HG03097 (cell line): ENCODE measurements around the gene IZUMO3.
"Not testable (repeated sequence)": the region's sequence is repeated elsewhere in the genome, so short reads cannot be mapped to it uniquely, and the experiment has no call there.

Experiments
- ATAC-seq: cut with Tn5 transposase; IDR thresholded peaks from one replicate; pipeline ENCODE4 v1.9.1; 2021; ENCODE audit not compliant: unreplicated experiment, low FRiP score

Gene IZUMO3

GRCh38 chr9:24545847-24546522 is at the start of gene IZUMO3:
TSS of gene IZUMO3 (minus strand) at chr9:24545897. CDS start at chr9:24545649, 248 bp downstream.
- no peak for ATAC-seq

GRCh38 chr9:24594234-24594850 is 48.6 kb upstream of the IZUMO3 start:
- ATAC-seq: no peak

- ATAC-seq: no peak
Observed at GRCh38 chr9:24590432-24590831, 44.7 kb upstream of the IZUMO3 start.

- ATAC-seq: no peak
Observed at GRCh38 chr9:24587883-24588282, 42.2 kb upstream of the IZUMO3 start.

GRCh38 chr9:24582146-24583126 is 36.7 kb upstream of the IZUMO3 start:
- no peak for ATAC-seq

- ATAC-seq: not testable (repeated sequence)
Observed at GRCh38 chr9:24580005-24580404, 34.3 kb upstream of the IZUMO3 start.

GRCh38 chr9:24572406-24572805 is 26.7 kb upstream of the IZUMO3 start:
- ATAC-seq: no peak

GRCh38 chr9:24561957-24562356 is 16.3 kb upstream of the IZUMO3 start:
- ATAC-seq: no peak

- no peak for ATAC-seq
Observed at GRCh38 chr9:24553183-24553552, 7.5 kb upstream of the IZUMO3 start.

- ATAC-seq: no peak
Observed at GRCh38 chr9:24552526-24553182, 7.0 kb upstream of the IZUMO3 start.

GRCh38 chr9:24545285-24545684 is 412 bp downstream of the IZUMO3 start:
- no peak for ATAC-seq

- ATAC-seq: no peak
Observed at GRCh38 chr9:24518545-24518944, 27.2 kb downstream of the IZUMO3 start.

- ATAC-seq: no peak
Observed at GRCh38 chr9:24516463-24516862, 29.2 kb downstream of the IZUMO3 start.

GRCh38 chr9:24509850-24510249 is 35.8 kb downstream of the IZUMO3 start:
- no peak for ATAC-seq

GRCh38 chr9:24504521-24504920 is 41.2 kb downstream of the IZUMO3 start:
- no peak for ATAC-seq

GRCh38 chr9:24502206-24502937 is 43.3 kb downstream of the IZUMO3 start:
- no peak for ATAC-seq

- no peak for ATAC-seq
Observed at GRCh38 chr9:24500761-24501160, 44.9 kb downstream of the IZUMO3 start.

GRCh38 chr9:24498632-24499031 is 47.1 kb downstream of the IZUMO3 start:
- no peak for ATAC-seq

- no peak for ATAC-seq
Observed at GRCh38 chr9:24497671-24498070, 48.0 kb downstream of the IZUMO3 start.
